Measurements from ENCODE around the gene RALB. TPM values are rescaled to one million over a fixed set of nuclear protein-coding genes. Genes with fewer than 3 reads are reported as not detected.

The RALB gene
- total RNA-seq, 1 experiment from 2014 or later: 24.6 TPM

DNA sequence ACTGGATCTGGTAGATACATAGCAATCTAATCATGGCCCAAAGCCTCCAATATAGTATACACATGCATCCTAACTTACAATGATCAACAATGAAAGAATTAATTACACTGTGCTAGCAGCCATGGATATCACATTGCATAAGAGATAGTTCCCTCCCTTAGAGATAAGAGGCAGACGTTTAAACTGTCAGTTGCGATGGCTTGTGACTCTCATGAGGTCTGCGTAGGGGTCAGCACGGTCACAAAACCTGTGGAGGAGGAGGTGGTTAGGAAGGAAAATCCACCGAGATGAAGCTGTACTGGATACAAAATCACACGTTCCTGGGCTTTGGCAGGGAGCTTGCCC, 800 bp upstream of the RALB start:
- Mint-ChIP-seq H3K36me3 (ENCODE audit: insufficient read depth in 1 of 3, low read depth in 3 of 3) (peaks cover 0 to 2% (median 0%) of the 10 kb centered on the region in 3 experiments; a peak in 2 of 7 replicates), H3K27ac (no peak overlapping the region), H3K27me3 (ENCODE audit: low read depth) (peaks cover 65% of the 10 kb centered on the region), H3K4me3 (peak overlapping the region; percentile 91 to 96), H3K9me3 (no peaks in the 10 kb centered on the region; a peak in 1 of 5 replicates), H3K4me1 (peaks cover 43 to 45% of the 10 kb centered on the region in 2 experiments)
- Histone ChIP-seq H3K9ac (ENCODE audit: extremely low read depth, insufficient read length, low read length) (no peak overlapping the region), H3T11ph (ENCODE audit: low read length) (no peak overlapping the region), H3K4me2 (ENCODE audit: insufficient read depth, insufficient read length, low read length) (peak overlapping the region; percentile 68), H3K9me3 (ENCODE audit: control insufficient read depth, low read depth, low read length) (no peaks in the 10 kb centered on the region), H3K56ac (ENCODE audit: insufficient read length, low read depth, low read length) (no peak overlapping the region), H3K23ac (ENCODE audit: insufficient read length, low read depth, low read length) (no peak overlapping the region), H3K23me2 (ENCODE audit: insufficient read length, low read depth, low read length, poor library complexity, severe bottlenecking) (peaks cover 12% of the 10 kb centered on the region), H2BK15ac (ENCODE audit: low read depth, low read length) (no peak overlapping the region), H4K5ac (ENCODE audit: insufficient read length, low read depth, low read length) (no peak overlapping the region), H3K4me1 (ENCODE audit: insufficient read depth, low read length) (no peaks in the 10 kb centered on the region), H2BK12ac (ENCODE audit: insufficient read length, low read depth, low read length) (no peak overlapping the region), H4K8ac (replicated peaks; ENCODE audit: insufficient read length, low read depth, low read length) (no peak overlapping the region), H3K27me3 (ENCODE audit: insufficient read depth, low read length) (peaks cover 17% of the 10 kb centered on the region; the same call in 1 of the 2 replicates), H2AK5ac (ENCODE audit: insufficient read length, low read length) (no peak overlapping the region), H2BK20ac (ENCODE audit: low read depth, low read length, poor library complexity, severe bottlenecking) (no peak overlapping the region), H2AFZ (ENCODE audit: low read length) (no peak overlapping the region), H3K4ac (ENCODE audit: low read depth, low read length) (no peak overlapping the region), H3K18ac (ENCODE audit: insufficient read length, low read depth, low read length) (no peak overlapping the region), H4K91ac (ENCODE audit: insufficient read length, low read depth, low read length) (no peak overlapping the region), H2BK120ac (ENCODE audit: low read depth, low read length, poor library complexity, severe bottlenecking) (no peak overlapping the region), H2BK5ac (ENCODE audit: insufficient read length, low read length) (no peak overlapping the region), H3K79me1 (ENCODE audit: insufficient read depth, low read depth, low read length, poor library complexity, severe bottlenecking) (no peaks in the 10 kb centered on the region), H3K14ac (ENCODE audit: insufficient read depth, low read length) (no peak overlapping the region), H3K27ac (ENCODE audit: insufficient read length, low read depth, low read length) (no peak overlapping the region), H3K79me2 (ENCODE audit: insufficient read depth, low read length) (no peaks in the 10 kb centered on the region), H4K20me1 (ENCODE audit: control insufficient read depth, insufficient read depth, insufficient read length) (no peaks in the 10 kb centered on the region)
- TF ChIP-seq, protein P1, sequence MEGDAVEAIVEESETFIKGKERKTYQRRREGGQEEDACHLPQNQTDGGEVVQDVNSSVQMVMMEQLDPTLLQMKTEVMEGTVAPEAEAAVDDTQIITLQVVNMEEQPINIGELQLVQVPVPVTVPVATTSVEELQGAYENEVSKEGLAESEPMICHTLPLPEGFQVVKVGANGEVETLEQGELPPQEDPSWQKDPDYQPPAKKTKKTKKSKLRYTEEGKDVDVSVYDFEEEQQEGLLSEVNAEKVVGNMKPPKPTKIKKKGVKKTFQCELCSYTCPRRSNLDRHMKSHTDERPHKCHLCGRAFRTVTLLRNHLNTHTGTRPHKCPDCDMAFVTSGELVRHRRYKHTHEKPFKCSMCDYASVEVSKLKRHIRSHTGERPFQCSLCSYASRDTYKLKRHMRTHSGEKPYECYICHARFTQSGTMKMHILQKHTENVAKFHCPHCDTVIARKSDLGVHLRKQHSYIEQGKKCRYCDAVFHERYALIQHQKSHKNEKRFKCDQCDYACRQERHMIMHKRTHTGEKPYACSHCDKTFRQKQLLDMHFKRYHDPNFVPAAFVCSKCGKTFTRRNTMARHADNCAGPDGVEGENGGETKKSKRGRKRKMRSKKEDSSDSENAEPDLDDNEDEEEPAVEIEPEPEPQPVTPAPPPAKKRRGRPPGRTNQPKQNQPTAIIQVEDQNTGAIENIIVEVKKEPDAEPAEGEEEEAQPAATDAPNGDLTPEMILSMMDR (conservative IDR thresholded peaks at IDR 0.05): no peak
- DNase-seq: no peak
- WGBS (ENCODE audit: extremely low coverage, insufficient read length, low lambda C conversion rate): no CpG with 5 or more reads among the region's 6 CpGs

All from H9 (cell line).